Measurements from ENCODE around the gene CDC27. TPM values are rescaled to one million over a fixed set of nuclear protein-coding genes. Genes with fewer than 3 reads are reported as not detected.

The CDC27 gene
- total RNA-seq, 1 experiment from 2014 or later = 92.6 TPM

- H3K9me3 Mint-ChIP-seq (ENCODE audit: unreplicated experiment) = peaks cover 10% of the 10 kb centered on the region
- H3K4me1 ChIP-seq = peaks cover 18% of the 10 kb centered on the region
- ChIA-PET POLR2A (no interaction called here), CTCF (no interaction called here)
- H3K36me3 ChIP-seq (ENCODE audit: control insufficient read depth, insufficient read depth, low read length) = no peaks in the 10 kb centered on the region
- no peaks in the 10 kb centered on the region for H3K9me3 ChIP-seq
- no peak for TF ChIP-seq CTCF (IDR thresholded peaks at IDR 0.05; ENCODE audit: insufficient read depth in 1 of 2, low read depth in 1 of 2, low read length in 1 of 2, severe bottlenecking in 1 of 2, unreplicated experiment in 1 of 2)
- intact Hi-C loops (cut with micrococcal nuclease; ENCODE audit: unreplicated experiment) = no loop called here
- no peaks in the 10 kb centered on the region for H3K27me3 ChIP-seq (replicated peaks; ENCODE audit: control insufficient read depth, insufficient read depth, low read length)
- BruUV-seq (replicated peaks) = no TSS peak
- peak overlapping the region; percentile 99 for H3K4me3 Mint-ChIP-seq (ENCODE audit: unreplicated experiment)
- peaks cover 5% of the 10 kb centered on the region for H3K36me3 Mint-ChIP-seq (ENCODE audit: insufficient read depth, unreplicated experiment)
- H3K27me3 Mint-ChIP-seq (ENCODE audit: insufficient read depth, unreplicated experiment) = no peaks in the 10 kb centered on the region
- peaks cover 42% of the 10 kb centered on the region for H3K4me1 Mint-ChIP-seq (ENCODE audit: low read depth, unreplicated experiment)
- H3K4me3 ChIP-seq (ENCODE audit: low read depth, low read length) = no peak overlapping the region
- no peak for DNase-seq
- peak overlapping the region; percentile 96 for H3K27ac Mint-ChIP-seq (ENCODE audit: unreplicated experiment)
These were observed 1.1 kb upstream of the CDC27 start for GRCh38 chr17:47190243-47190642.

- intact Hi-C loops (cut with micrococcal nuclease; ENCODE audit: unreplicated experiment) = no loop called here
- Mint-ChIP-seq H3K36me3 (ENCODE audit: insufficient read depth, unreplicated experiment) (peaks cover 5% of the 10 kb centered on the region), H3K27ac (ENCODE audit: unreplicated experiment) (peak overlapping the region; percentile 96), H3K4me3 (ENCODE audit: unreplicated experiment) (peak overlapping the region; percentile 99), H3K4me1 (ENCODE audit: low read depth, unreplicated experiment) (peaks cover 41% of the 10 kb centered on the region), H3K27me3 (ENCODE audit: insufficient read depth, unreplicated experiment) (no peaks in the 10 kb centered on the region), H3K9me3 (ENCODE audit: unreplicated experiment) (peaks cover 10% of the 10 kb centered on the region)
- BruUV-seq (replicated peaks) = TSS peak; percentile 88
- H3K36me3 ChIP-seq (ENCODE audit: control insufficient read depth, insufficient read depth, low read length) = no peaks in the 10 kb centered on the region
- H3K9me3 ChIP-seq = no peaks in the 10 kb centered on the region
- TF ChIP-seq CTCF (IDR thresholded peaks at IDR 0.05; ENCODE audit: insufficient read depth in 1 of 2, low read depth in 1 of 2, low read length in 1 of 2, severe bottlenecking in 1 of 2, unreplicated experiment in 1 of 2) = no peak
- H3K4me3 ChIP-seq (ENCODE audit: low read depth, low read length) = peak overlapping the region; percentile 55
- ChIA-PET CTCF (interaction anchor here (0.7 to 1.0 kb wide), 2 partner anchors 9 to 125 kb away, joined by 5 to 7 read pairs; no protein-coding TSS in a partner anchor), POLR2A (interaction anchor here (0.9 to 1.0 kb wide), 3 partner anchors 8 to 133 kb away, joined by 3 to 6 read pairs (median 6); partner anchors contain the start of gene EFCAB13)
- no peak for DNase-seq
- no peaks in the 10 kb centered on the region for H3K27me3 ChIP-seq (replicated peaks; ENCODE audit: control insufficient read depth, insufficient read depth, low read length)
- peaks cover 18% of the 10 kb centered on the region for H3K4me1 ChIP-seq
These were observed 690 bp upstream of the CDC27 start for GRCh38 chr17:47189732-47190237.

GRCh38 chr17:47188271-47188875 is 722 bp downstream of the CDC27 start:
- TF ChIP-seq CTCF (IDR thresholded peaks at IDR 0.05; ENCODE audit: insufficient read depth in 1 of 2, low read depth in 1 of 2, low read length in 1 of 2, severe bottlenecking in 1 of 2, unreplicated experiment in 1 of 2) = no peak
- Mint-ChIP-seq H3K36me3 (ENCODE audit: insufficient read depth, unreplicated experiment) (peaks cover 5% of the 10 kb centered on the region), H3K4me1 (ENCODE audit: low read depth, unreplicated experiment) (peaks cover 27% of the 10 kb centered on the region), H3K4me3 (ENCODE audit: unreplicated experiment) (peak overlapping the region; percentile 99), H3K27ac (ENCODE audit: unreplicated experiment) (peak overlapping the region; percentile 96), H3K9me3 (ENCODE audit: unreplicated experiment) (peaks cover 3% of the 10 kb centered on the region), H3K27me3 (ENCODE audit: insufficient read depth, unreplicated experiment) (no peaks in the 10 kb centered on the region)
- no peaks in the 10 kb centered on the region for H3K36me3 ChIP-seq (ENCODE audit: control insufficient read depth, insufficient read depth, low read length)
- DNase-seq = no peak
- POLR2A ChIA-PET = no interaction called here
- H3K4me1 ChIP-seq = peaks cover 5% of the 10 kb centered on the region
- intact Hi-C loops (cut with micrococcal nuclease; ENCODE audit: unreplicated experiment) = no loop called here
- H3K9me3 ChIP-seq = no peaks in the 10 kb centered on the region
- no peaks in the 10 kb centered on the region for H3K27me3 ChIP-seq (replicated peaks; ENCODE audit: control insufficient read depth, insufficient read depth, low read length)
- peak overlapping the region; percentile 79 for H3K4me3 ChIP-seq (ENCODE audit: low read depth, low read length)
- CTCF ChIA-PET = no interaction called here
- TSS peak; percentile 60 for BruUV-seq (replicated peaks)

Data from Caco-2 (cell line).